ENCODE measurements around the gene NCAPG2. TPM values are rescaled to one million over a fixed set of nuclear protein-coding genes. Genes with fewer than 3 reads are reported as not detected.
"Not testable (repeated sequence)": the region's sequence is repeated elsewhere in the genome, so short reads cannot be mapped to it uniquely, and the experiment has no call there.

NCAPG2 gene
- total RNA-seq, 1 donor from 2014 or later = 4.7 TPM

DNA sequence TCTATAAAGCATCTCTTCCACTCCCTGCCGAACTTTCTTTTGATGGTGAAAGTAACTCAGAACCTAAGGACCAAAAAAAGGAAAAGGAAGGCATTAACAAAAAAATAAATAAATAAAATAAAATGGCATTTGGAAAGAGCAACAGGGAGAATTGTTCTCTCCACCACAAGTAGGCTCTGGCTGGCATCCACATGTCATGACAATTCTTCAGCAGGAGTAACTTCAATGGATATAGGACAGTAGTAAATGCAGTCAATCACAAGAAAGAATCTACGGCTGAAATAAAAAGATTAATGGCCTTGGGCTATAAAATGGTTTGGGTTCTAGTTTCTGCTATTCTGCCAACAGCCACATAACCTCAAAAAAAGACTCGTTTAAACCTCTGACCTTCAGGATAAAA lies 23.9 kb downstream of the NCAPG2 start:
- DNase-seq (ENCODE audit: low spot score) = no peak

GRCh38 chr7:158676906-158677305 lies 27.7 kb downstream of the NCAPG2 start:
- no peak for DNase-seq (ENCODE audit: low spot score)

- no peak for DNase-seq (ENCODE audit: low spot score)
These were observed 28.3 kb downstream of the NCAPG2 start for GRCh38 chr7:158676171-158676840.

- no peak for DNase-seq (ENCODE audit: low spot score)
These were observed 31.6 kb downstream of the NCAPG2 start for GRCh38 chr7:158672975-158673374.

DNA sequence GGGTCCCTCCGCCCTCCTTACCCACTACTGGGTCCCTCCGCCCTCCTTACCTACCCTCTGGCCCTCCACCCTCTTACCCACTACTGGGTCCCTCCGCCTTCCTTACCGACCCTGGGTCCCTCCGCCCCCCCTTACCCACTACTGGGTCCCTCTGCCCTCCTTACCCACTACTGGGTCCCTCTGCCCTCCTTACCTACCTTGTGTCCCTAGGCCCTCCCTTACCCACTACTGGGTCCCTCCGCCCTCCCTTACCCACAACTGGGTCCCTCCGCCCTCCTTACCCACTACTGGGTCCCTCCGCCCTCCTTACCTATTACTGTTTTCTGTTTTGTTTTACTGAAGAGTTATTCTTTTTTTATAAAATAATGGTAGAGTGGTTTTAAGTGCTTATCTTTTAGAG lies 36.5 kb downstream of the NCAPG2 start:
- not testable (repeated sequence) for DNase-seq (ENCODE audit: low spot score)

DNA sequence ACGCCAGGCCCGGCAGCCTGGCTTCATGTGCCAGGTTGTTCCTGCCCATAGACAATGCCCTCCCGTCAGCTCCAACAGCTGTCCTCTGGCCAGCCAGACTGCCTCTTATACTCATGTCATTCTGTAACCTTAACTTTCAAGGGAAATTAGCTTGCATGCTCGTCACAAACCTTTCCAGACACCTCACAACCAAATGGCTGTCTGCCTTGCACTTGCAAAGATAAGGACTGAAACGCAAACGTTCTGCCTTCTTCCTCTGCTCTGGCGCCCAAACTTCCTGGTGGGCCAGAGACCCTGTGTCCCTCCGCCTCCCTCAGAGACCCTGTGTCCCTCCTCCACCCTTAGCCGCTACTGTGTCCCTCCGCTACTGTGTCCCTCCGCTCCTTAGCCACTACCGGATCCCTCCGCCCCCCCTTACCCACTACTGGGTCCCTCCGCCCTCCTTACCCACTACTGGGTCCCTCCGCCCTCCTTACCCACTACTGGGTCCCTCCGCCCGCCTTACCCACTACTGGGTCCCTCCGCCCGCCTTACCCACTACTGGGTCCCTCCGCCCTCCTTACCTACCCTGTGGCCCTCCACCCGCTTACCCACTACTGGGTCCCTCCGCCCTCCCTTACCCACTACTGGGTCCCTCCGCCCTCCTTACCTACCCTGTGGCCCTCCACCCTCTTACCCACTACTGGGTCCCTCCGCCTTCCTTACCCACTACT lies 37.5 kb downstream of the NCAPG2 start:
- not testable (repeated sequence) for DNase-seq (ENCODE audit: low spot score)

GRCh38 chr7:158666401-158666800 lies 38.2 kb downstream of the NCAPG2 start:
- DNase-seq (ENCODE audit: low spot score) = no peak

GRCh38 chr7:158664406-158664805 lies 40.2 kb downstream of the NCAPG2 start:
- no peak for DNase-seq (ENCODE audit: low spot score)

DNA sequence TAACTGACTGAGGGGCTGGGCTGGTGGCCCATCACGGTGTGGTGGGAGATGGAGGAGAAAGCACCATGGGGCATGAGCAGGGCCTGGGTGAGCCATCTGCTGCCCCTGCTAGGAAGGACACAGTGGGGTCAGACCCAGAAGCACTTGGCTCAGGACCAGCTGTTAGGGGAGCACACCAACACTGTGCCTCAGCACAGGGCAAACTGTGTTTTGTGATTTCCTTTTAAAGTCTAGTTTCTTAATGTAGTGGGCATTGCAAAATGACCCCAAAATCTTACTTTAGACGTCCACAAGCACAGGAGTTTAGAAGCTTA lies 41.2 kb downstream of the NCAPG2 start:
- no peak for DNase-seq (ENCODE audit: low spot score)

- no peak for DNase-seq (ENCODE audit: low spot score)
These were observed 41.8 kb downstream of the NCAPG2 start for GRCh38 chr7:158662610-158663427.

DNA sequence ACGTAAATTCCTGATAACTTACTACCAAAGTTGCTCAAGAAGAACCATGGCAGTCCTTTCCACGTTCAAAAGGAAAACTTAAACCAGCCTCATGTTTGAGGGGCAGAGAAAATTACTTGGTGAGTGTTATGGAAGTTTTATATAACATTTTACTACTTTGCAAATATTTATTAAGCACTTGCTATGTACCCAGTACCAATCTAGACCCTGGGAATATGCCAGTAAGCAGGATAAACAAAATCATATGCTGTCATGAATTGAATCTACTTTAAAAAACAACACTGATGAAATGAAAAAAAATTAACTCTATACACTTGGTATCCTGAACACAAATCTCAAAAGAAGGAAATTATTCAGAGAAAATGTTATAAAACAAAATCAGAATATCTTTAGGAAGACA lies 46.1 kb downstream of the NCAPG2 start:
- DNase-seq (ENCODE audit: low spot score) = no peak

DNA sequence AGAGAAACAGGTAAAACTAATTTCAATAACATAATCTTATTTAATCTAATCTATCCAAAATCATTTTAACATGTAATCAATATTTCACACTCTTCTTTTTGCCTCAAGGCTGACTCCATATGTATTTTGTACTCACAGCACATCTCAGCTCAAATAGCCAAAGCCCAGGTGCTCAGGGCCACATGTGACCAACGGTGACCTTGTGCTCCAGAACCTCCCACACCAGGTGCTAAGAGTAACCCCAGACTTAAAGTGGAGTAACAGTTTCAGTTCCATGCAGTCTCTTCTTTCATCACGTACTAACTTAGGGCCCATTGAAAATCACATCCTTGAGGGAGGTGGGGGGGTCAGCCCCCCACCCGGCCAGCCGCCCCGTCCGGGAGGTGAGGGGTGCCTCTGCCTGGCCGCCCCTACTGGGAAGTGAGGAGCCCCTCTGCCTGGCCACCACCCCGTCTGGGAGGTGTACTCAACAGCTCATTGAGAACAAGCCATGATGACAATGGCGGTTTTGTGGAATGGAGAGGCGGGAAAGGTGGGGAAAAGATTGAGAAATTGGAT lies 47.3 kb downstream of the NCAPG2 start:
- no peak for DNase-seq (ENCODE audit: low spot score)

DNA sequence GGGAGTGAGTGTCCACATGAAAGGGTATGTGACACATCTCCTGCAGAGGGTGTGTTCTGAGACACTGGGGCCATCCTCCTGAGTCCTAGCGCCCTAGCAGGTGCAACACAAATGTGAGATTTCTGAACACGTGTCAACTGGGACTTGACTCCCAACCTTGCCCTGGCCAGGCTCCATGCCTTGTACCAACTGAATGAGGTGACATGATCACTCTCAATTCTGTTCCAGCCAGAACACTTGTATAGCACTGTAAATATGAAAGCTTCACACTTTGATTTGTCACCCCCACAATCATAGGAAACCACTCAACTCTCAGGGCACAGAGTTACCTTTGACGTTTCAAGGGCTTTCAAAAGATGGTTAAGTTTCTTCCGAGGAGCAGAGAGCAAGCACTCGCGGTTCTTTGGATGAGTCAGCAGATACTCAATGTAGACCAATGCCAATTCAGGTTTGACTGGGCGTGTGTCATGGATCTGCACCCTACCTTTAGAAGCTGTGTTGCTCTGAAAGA lies 48.6 kb downstream of the NCAPG2 start:
- DNase-seq (ENCODE audit: low spot score) = no peak

DNA sequence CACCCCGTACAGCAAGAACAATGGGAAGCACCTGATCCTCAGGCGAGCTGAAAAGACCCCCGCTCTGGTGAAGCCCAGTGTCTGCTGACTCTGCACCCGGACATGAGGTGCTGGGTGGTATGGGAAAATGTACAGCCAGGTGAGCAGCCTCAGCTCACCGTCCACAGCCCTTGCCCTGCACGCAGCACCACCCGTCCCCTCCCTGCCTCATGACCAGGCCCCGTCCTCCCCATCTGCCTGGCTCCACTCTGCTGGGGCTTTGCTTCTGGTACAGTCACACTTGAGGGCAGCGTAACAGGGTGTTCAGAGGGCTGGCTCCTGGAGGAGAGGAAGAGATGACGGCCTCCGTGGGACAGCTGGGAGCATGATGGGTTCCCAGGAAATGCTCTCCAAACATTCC lies 49.1 kb downstream of the NCAPG2 start:
- DNase-seq (ENCODE audit: low spot score) = no peak

DNA sequence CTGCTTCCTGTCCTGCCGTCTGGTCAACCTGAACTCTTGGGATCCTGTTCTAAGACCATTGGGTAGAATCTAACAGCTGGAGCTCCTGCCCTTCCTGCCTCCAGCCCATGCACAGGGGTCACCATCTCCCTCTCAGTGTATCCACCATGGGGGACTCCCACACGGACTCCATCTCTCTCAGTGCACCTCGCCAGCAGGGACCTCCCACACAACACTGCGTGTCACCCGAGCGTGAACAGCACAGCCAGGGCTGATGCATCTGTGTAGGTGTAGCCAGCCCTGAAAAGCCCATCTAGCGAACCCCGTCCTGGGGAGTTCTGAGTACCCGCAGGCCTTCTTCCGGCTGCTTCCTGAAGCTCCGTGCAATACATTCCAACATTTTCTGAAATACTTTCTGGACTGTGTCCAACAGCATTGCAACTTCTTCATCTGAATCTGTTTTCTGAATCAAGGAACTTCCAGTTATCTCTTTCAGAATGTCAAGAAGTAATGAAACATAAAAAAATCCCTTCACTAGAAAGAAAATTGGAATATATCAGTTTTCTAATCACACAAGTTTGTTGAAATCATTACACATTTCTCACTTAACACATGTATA lies 52.5 kb downstream of the NCAPG2 start:
- no peak for DNase-seq (ENCODE audit: low spot score)

- no peak for DNase-seq (ENCODE audit: low spot score)
These were observed 53.8 kb downstream of the NCAPG2 start for GRCh38 chr7:158650821-158651225.

DNA sequence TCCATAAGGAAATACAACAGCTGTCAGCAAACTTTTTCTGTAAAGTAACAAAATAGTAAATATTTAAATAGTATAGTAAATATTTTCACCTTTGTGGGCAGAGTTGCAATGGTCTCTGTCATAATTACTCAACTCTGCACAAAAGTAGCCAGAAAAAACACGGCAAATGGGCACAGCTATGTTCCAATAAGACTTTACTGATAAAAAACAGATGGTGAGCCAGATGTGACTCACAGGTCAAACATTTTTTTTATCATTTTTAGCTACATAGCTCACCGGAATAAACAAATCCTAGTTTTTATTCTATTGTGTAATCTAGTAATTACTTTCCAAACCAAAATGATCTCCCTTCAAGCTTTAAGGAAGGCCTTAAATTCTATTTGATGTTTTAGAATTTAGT lies 55.3 kb downstream of the NCAPG2 start:
- DNase-seq (ENCODE audit: low spot score) = no peak

DNA sequence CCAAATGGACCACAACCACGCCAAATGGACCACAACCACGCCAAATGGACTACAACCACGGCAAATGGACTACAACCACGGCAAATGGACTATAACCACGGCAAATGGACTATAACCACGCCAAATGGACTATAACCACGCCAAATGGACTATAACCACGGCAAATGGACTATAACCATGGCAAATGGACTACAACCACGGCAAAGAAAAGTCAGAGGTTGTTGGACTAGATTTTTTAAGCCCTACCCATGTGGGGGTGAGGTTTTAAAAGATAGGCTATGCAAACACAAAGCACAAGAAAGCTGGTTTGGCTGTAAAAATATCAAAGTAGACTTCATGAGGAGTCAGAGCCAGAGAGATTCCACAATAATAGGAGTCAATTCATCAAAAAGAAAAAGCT lies 55.8 kb downstream of the NCAPG2 start:
- no peak for DNase-seq (ENCODE audit: low spot score)

DNA sequence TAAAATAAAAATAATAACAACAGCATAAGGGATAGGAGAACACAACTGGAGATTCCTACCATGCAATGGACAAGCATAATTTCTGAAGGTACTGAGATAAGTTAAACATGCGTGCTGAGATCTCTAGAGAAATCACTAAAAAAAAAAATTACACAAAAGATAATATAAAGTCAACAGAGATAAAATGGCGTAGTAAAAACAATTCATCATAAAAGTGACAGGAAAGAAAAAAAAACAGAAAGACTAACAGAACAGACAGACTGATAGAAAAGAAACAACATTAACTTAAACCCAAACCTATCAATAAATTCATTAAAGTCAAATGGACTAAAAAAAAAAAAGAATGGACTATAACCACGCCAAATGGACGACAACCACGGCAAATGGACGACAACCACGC lies 56.4 kb downstream of the NCAPG2 start:
- no peak for DNase-seq (ENCODE audit: low spot score)

GRCh38 chr7:158647475-158647792 lies 57.2 kb downstream of the NCAPG2 start:
- DNase-seq (ENCODE audit: low spot score) = no peak

- DNase-seq (ENCODE audit: low spot score) = no peak
These were observed 57.7 kb downstream of the NCAPG2 start for GRCh38 chr7:158646766-158647474.
